Liver (tissue), 9 donors: ENCODE measurements around the gene RNASE7. TPM values are rescaled to one million over a fixed set of nuclear protein-coding genes. Genes with fewer than 3 reads are reported as not detected.

Experiments
- DNase-seq: peaks from one replicate; pipeline ENCODE4 v3.0.0-alpha.2; 2017; ENCODE audit warnings: low spot score
- H3K27ac ChIP-seq, 2 donors: one replicate each; pipeline ENCODE4 v1.7.0; 2013; ENCODE audit warnings: inconsistent platforms in 2 of 2, low read length in 2 of 2, control low read depth in 1 of 2, low read depth in 1 of 2, mild to moderate bottlenecking in 1 of 2
- H3K27me3 ChIP-seq, 4 donors: one replicate each; pipeline versions ENCODE4 v1.6.1 to v1.7.0; 2013; ENCODE audit warnings: low read length in 3 of 4, inconsistent platforms in 1 of 4, mild to moderate bottlenecking in 1 of 4, moderate library complexity in 1 of 4; ENCODE audit not compliant: control insufficient read depth in 4 of 4, insufficient read depth in 4 of 4
- H3K36me3 ChIP-seq, 4 donors: one replicate each; pipeline versions ENCODE4 v1.6.1 to v1.7.0; 2013; ENCODE audit warnings: low read length in 3 of 4, mild to moderate bottlenecking in 3 of 4, low read depth in 1 of 4, moderate library complexity in 1 of 4; ENCODE audit not compliant: control insufficient read depth in 4 of 4, insufficient read depth in 3 of 4
- H3K4me1 ChIP-seq, 4 donors: one replicate each; pipeline versions ENCODE4 v1.6.1 to v1.7.0; 2013; ENCODE audit warnings: low read length in 3 of 4, mild to moderate bottlenecking in 3 of 4, moderate library complexity in 1 of 4; ENCODE audit not compliant: control insufficient read depth in 4 of 4, insufficient read depth in 4 of 4
- H3K4me3 ChIP-seq, 3 donors: one replicate each; pipeline versions ENCODE4 v1.6.1 to v1.7.0; 2013; ENCODE audit warnings: low read length in 3 of 3, control low read depth in 1 of 3, low read depth in 1 of 3, mild to moderate bottlenecking in 1 of 3
- H3K9ac ChIP-seq, 2 donors: one replicate each; pipeline ENCODE4 v1.7.0; 2013; ENCODE audit warnings: low read length in 2 of 2, mild to moderate bottlenecking in 2 of 2, moderate library complexity in 2 of 2, control low read depth in 1 of 2, low read depth in 1 of 2
- H3K9me3 ChIP-seq, 4 donors: one replicate each; pipeline versions ENCODE4 v1.6.1 to v1.7.0; 2013; ENCODE audit warnings: low read length in 3 of 4; ENCODE audit not compliant: control insufficient read depth in 4 of 4
- FOXA2 ChIP-seq: IDR thresholded peaks from 2 replicates; pipeline ENCODE4 v1.6.1; 2016; ENCODE audit warnings: antibody characterized with exemption
- GABPA ChIP-seq, 2 donors: IDR thresholded peaks in 1 of 2; conservative IDR thresholded peaks in 1 of 2; 2 replicates each; pipeline ENCODE4 v1.6.1; 2016; ENCODE audit warnings: antibody characterized with exemption in 2 of 2, mild to moderate bottlenecking in 1 of 2, moderate library complexity in 1 of 2
- HNF4A ChIP-seq, 2 donors: conservative IDR thresholded peaks; 2 replicates each; pipeline ENCODE4 v1.6.1; 2016; ENCODE audit warnings: antibody characterized with exemption in 2 of 2, mild to moderate bottlenecking in 2 of 2
- HNF4G ChIP-seq: IDR thresholded peaks from 2 replicates; pipeline ENCODE4 v1.6.1; 2016; ENCODE audit warnings: antibody characterized with exemption
- JUND ChIP-seq, 2 donors: IDR thresholded peaks; 2 replicates each; pipeline ENCODE4 v1.6.1; 2016; ENCODE audit warnings: antibody characterized with exemption in 2 of 2
- NR2F2 ChIP-seq: IDR thresholded peaks from 2 replicates; pipeline ENCODE4 v1.6.1; 2016; ENCODE audit warnings: antibody characterized with exemption
- RAD21 ChIP-seq, 2 donors: IDR thresholded peaks; 2 replicates each; pipeline ENCODE4 v1.6.1; 2016; ENCODE audit warnings: antibody characterized with exemption in 2 of 2, mild to moderate bottlenecking in 2 of 2
- RXRA ChIP-seq, 2 donors: IDR thresholded peaks; 2 replicates each; pipeline ENCODE4 v1.6.1; 2017 to 2018; ENCODE audit warnings: antibody characterized with exemption in 2 of 2, mild to moderate bottlenecking in 1 of 2
- SP1 ChIP-seq: IDR thresholded peaks from 2 replicates; pipeline ENCODE4 v1.6.1; 2018; ENCODE audit warnings: antibody characterized with exemption, mild to moderate bottlenecking
- TAF1 ChIP-seq: conservative IDR thresholded peaks from 2 replicates; pipeline ENCODE4 v1.6.1; 2016; ENCODE audit warnings: antibody characterized with exemption, mild to moderate bottlenecking
- YY1 ChIP-seq: IDR thresholded peaks from 2 replicates; pipeline ENCODE4 v1.6.1; 2016; ENCODE audit warnings: antibody characterized with exemption, mild to moderate bottlenecking
- WGBS: extraction: QIAGEN DNeasy Blood & Tissue Kit; methylation state at CpG from one replicate; pipeline ENCODE4 v1.1.7; 2013; 5-methylcytosine and 5-hydroxymethylcytosine counted together
- polyA plus RNA-seq, 2 donors: library from polyadenylated mRNA; stranded (reverse) in 1 of 2; unstranded in 1 of 2; fragments of 200-250 nt in 1 of 2; fragments of >200 nt in 1 of 2; fragmentation: Nextera tagmentation in 1 of 2; extraction: Ambion mirVana in 1 of 2; gene quantifications; one replicate each; pipeline versions ENCODE4 v1.2.1 to v1.2.3, GENCODE V29; 2013 to 2015
- total RNA-seq, 2 donors: library from RNA; depleted of rRNA; stranded (reverse); fragments of >200 nt; gene quantifications; one replicate each; pipeline ENCODE4 v1.2.3, GENCODE V29; 2014
- TF ChIP-seq, protein P1 (sequence below): IDR thresholded peaks from 2 replicates; pipeline ENCODE4 v1.6.1; 2016; ENCODE audit warnings: antibody characterized with exemption, mild to moderate bottlenecking
- TF ChIP-seq, protein P2 (sequence below): IDR thresholded peaks from 2 replicates; pipeline ENCODE4 v1.6.1; 2016; ENCODE audit warnings: antibody characterized with exemption
- TF ChIP-seq, protein P3 (sequence below): IDR thresholded peaks from 2 replicates; pipeline ENCODE4 v1.6.1; 2016; ENCODE audit warnings: antibody characterized with exemption
- TF ChIP-seq, protein P4 (sequence below): fragments of 150-350 bp; IDR thresholded peaks from 2 replicates; pipeline ENCODE4 v1.5.1; 2017; ENCODE audit warnings: improper control_type of control experiment, low read depth, low read length; ENCODE audit not compliant: missing input control
- donor health status: healthy.
- donor health status: healthy.
- donor health status: healthy.
- donor health status: healthy.
- donor health status: healthy.

The RNASE7 gene
- total and polyA plus RNA-seq, 4 donors = 0.11 to 0.33 (median 0.12) TPM; not detected in 1

DNA sequence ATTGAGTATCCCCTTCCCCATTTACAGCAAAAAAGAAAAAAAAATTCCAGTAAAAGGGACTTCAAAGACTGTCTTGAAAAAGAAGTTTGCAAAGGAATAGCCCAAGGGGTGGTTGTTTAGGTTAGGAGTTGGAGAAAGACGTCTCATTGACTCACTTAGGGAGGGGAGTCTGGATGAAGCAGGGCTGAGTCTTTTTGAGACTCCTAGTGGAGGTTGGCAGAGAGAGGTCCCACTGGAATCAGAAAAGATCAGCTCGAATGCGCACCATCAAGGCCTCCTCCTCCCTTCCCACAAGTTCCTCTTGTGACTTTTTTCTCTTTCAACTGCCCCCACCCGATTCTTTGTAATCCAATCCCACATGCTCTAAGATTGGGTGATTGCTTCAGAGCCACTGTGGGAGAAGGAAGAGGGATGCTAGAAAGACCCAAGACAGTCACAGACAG lies 29.9 kb downstream of the RNASE7 start:
- H3K9me3 ChIP-seq = no peaks in the 10 kb centered on the region
- TF ChIP-seq TAF1 (no peak), SP1 (no peak), HNF4A (conservative IDR thresholded peaks at IDR 0.05) (no peak), FOXA2 (no peak), RXRA (IDR thresholded peaks at IDR 0.05) (no peak), JUND (IDR thresholded peaks at IDR 0.05) (no peak), RAD21 (IDR thresholded peaks at IDR 0.05) (no peak), HNF4G (no peak)
- TF ChIP-seq, protein P1, sequence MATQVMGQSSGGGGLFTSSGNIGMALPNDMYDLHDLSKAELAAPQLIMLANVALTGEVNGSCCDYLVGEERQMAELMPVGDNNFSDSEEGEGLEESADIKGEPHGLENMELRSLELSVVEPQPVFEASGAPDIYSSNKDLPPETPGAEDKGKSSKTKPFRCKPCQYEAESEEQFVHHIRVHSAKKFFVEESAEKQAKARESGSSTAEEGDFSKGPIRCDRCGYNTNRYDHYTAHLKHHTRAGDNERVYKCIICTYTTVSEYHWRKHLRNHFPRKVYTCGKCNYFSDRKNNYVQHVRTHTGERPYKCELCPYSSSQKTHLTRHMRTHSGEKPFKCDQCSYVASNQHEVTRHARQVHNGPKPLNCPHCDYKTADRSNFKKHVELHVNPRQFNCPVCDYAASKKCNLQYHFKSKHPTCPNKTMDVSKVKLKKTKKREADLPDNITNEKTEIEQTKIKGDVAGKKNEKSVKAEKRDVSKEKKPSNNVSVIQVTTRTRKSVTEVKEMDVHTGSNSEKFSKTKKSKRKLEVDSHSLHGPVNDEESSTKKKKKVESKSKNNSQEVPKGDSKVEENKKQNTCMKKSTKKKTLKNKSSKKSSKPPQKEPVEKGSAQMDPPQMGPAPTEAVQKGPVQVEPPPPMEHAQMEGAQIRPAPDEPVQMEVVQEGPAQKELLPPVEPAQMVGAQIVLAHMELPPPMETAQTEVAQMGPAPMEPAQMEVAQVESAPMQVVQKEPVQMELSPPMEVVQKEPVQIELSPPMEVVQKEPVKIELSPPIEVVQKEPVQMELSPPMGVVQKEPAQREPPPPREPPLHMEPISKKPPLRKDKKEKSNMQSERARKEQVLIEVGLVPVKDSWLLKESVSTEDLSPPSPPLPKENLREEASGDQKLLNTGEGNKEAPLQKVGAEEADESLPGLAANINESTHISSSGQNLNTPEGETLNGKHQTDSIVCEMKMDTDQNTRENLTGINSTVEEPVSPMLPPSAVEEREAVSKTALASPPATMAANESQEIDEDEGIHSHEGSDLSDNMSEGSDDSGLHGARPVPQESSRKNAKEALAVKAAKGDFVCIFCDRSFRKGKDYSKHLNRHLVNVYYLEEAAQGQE = no peak
- TF ChIP-seq, protein P2, sequence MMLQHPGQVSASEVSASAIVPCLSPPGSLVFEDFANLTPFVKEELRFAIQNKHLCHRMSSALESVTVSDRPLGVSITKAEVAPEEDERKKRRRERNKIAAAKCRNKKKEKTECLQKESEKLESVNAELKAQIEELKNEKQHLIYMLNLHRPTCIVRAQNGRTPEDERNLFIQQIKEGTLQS = no peak

DNA sequence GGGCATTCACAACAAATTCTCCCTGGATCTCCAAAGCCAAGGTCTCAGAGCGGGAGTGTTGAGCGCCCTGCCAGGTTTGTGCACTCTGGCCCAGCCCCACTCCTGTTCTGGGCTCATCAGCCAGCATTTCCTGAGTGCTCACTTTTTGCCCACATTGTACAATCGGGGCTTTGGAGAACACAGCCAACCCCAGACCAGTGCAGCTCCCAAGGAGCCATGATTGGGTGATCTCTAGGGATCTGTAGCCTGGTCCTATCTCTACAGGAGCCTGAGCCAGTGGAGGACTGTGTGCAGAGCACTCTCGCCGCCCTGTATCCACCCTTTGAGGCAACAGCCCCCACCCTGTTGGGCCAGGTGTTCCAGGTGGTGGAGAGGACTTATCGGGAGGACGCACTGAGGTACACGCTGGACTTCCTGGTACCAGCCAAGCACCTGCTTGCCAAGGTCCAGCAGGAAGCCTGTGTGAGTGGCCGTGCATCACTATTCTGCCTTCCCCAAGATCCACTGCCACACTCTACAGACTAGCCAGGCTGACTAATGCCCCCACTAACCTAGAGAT lies 30.7 kb downstream of the RNASE7 start:
- WGBS = 77% methylated on average over 9 of the region's 9 CpGs
- H3K9me3 ChIP-seq = no peaks in the 10 kb centered on the region
- H3K27me3 ChIP-seq = no peaks in the 10 kb centered on the region
- peaks cover 9 to 45% (median 34%) of the 10 kb centered on the region in 4 donors for H3K4me1 ChIP-seq
- no peak overlapping the region for H3K4me3 ChIP-seq
- H3K9ac ChIP-seq = no peak overlapping the region
- no peak for TF ChIP-seq NR2F2
- TF ChIP-seq GABPA (IDR thresholded peaks at IDR 0.05 in 1 of 2, conservative IDR thresholded peaks at IDR 0.05 in 1 of 2) = no peak
- TF ChIP-seq, protein P2 = no peak
- TF ChIP-seq RAD21 (IDR thresholded peaks at IDR 0.05) = no peak
- TF ChIP-seq, protein P3, sequence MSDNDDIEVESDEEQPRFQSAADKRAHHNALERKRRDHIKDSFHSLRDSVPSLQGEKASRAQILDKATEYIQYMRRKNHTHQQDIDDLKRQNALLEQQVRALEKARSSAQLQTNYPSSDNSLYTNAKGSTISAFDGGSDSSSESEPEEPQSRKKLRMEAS = no peak
- TF ChIP-seq, protein P4, sequence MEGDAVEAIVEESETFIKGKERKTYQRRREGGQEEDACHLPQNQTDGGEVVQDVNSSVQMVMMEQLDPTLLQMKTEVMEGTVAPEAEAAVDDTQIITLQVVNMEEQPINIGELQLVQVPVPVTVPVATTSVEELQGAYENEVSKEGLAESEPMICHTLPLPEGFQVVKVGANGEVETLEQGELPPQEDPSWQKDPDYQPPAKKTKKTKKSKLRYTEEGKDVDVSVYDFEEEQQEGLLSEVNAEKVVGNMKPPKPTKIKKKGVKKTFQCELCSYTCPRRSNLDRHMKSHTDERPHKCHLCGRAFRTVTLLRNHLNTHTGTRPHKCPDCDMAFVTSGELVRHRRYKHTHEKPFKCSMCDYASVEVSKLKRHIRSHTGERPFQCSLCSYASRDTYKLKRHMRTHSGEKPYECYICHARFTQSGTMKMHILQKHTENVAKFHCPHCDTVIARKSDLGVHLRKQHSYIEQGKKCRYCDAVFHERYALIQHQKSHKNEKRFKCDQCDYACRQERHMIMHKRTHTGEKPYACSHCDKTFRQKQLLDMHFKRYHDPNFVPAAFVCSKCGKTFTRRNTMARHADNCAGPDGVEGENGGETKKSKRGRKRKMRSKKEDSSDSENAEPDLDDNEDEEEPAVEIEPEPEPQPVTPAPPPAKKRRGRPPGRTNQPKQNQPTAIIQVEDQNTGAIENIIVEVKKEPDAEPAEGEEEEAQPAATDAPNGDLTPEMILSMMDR = no peak
- no peak for TF ChIP-seq SP1
- TF ChIP-seq YY1 = no peak
- no peak for TF ChIP-seq FOXA2
- no peak for TF ChIP-seq HNF4A (conservative IDR thresholded peaks at IDR 0.05)
- TF ChIP-seq RXRA (IDR thresholded peaks at IDR 0.05) = no peak
- no peak for DNase-seq
- peak overlapping the region in 1 of 2 donors; percentile 62 for H3K27ac ChIP-seq
- peaks cover 5 to 27% (median 13%) of the 10 kb centered on the region in 4 donors for H3K36me3 ChIP-seq

More for the DNA sequence above, 29.9 kb downstream of the RNASE7 start:
- no peak for DNase-seq
- peaks cover 5 to 22% (median 13%) of the 10 kb centered on the region in 4 donors for H3K36me3 ChIP-seq
- 57% methylated on average over 4 of the region's 4 CpGs for WGBS
- H3K27me3 ChIP-seq = no peaks in the 10 kb centered on the region
- peak overlapping the region; percentile 62 to 85 for H3K27ac ChIP-seq
- H3K4me3 ChIP-seq = peak overlapping the region in 1 of 3 donors; percentile 83
- peaks cover 9 to 53% (median 40%) of the 10 kb centered on the region in 4 donors for H3K4me1 ChIP-seq
- no peak overlapping the region for H3K9ac ChIP-seq
